Fibroblast of skin of abdomen (primary cell): ENCODE data around the gene CPXM2. TPM values are rescaled to one million over a fixed set of nuclear protein-coding genes. Genes with fewer than 3 reads are reported as not detected.

Source experiments
- DNase-seq: peaks from one replicate; pipeline ENCODE4 v3.0.0-alpha.2; 2013
- polyA plus RNA-seq, 2 experiments: library from polyadenylated mRNA; unstranded; fragments of 120-200 nt; gene quantifications; one replicate each; pipeline ENCODE4 v1.2.1, GENCODE V29; 2013; ENCODE audit not compliant: insufficient read length in 2 of 2

The CPXM2 gene
- polyA plus RNA-seq (2013, experiment 1 of 2; ENCODE audit: insufficient read length): 50.6 TPM
- polyA plus RNA-seq (2013, experiment 2 of 2; ENCODE audit: insufficient read length): 49.9 TPM

- DNase-seq: peak; percentile 44
These were observed at the start of gene CPXM2 for GRCh38 chr10:123891144-123892071. TSS of gene CPXM2 (minus strand) at chr10:123891807. CDS start at chr10:123891659, 148 bp downstream.

GRCh38 chr10:123939591-123939990, 48.0 kb upstream of the CPXM2 start:
- DNase-seq: no peak

GRCh38 chr10:123938890-123939289, 47.3 kb upstream of the CPXM2 start:
- no peak for DNase-seq

GRCh38 chr10:123936426-123936825, 44.8 kb upstream of the CPXM2 start:
- peak; percentile 18 for DNase-seq

- DNase-seq: no peak
These were observed 44.1 kb upstream of the CPXM2 start for GRCh38 chr10:123935680-123936079.

- no peak for DNase-seq
These were observed 43.2 kb upstream of the CPXM2 start for GRCh38 chr10:123934846-123935245.

GRCh38 chr10:123930340-123931001, 38.9 kb upstream of the CPXM2 start:
- peak; percentile 95 for DNase-seq

GRCh38 chr10:123929791-123930190, 38.2 kb upstream of the CPXM2 start:
- no peak for DNase-seq

GRCh38 chr10:123928427-123928826, 36.8 kb upstream of the CPXM2 start:
- no peak for DNase-seq

GRCh38 chr10:123926401-123927264, 35.0 kb upstream of the CPXM2 start:
- DNase-seq: peak; percentile 77

- DNase-seq: no peak
These were observed 30.5 kb upstream of the CPXM2 start for GRCh38 chr10:123922126-123922525.

- DNase-seq: no peak
These were observed 25.2 kb upstream of the CPXM2 start for GRCh38 chr10:123916775-123917174.

GRCh38 chr10:123913688-123914268, 22.2 kb upstream of the CPXM2 start:
- DNase-seq: no peak

- no peak for DNase-seq
These were observed 21.3 kb upstream of the CPXM2 start for GRCh38 chr10:123912871-123913270.

GRCh38 chr10:123912466-123912865, 20.9 kb upstream of the CPXM2 start:
- no peak for DNase-seq

GRCh38 chr10:123911866-123912265, 20.3 kb upstream of the CPXM2 start:
- no peak for DNase-seq

- no peak for DNase-seq
These were observed 18.3 kb upstream of the CPXM2 start for GRCh38 chr10:123909866-123910265.

- DNase-seq: peak; percentile 57
These were observed 17.8 kb upstream of the CPXM2 start for GRCh38 chr10:123909426-123909825.

- DNase-seq: no peak
These were observed 16.8 kb upstream of the CPXM2 start for GRCh38 chr10:123908379-123908778.

- no peak for DNase-seq
These were observed 15.5 kb upstream of the CPXM2 start for GRCh38 chr10:123906884-123907652.

- peak; percentile 76 for DNase-seq
These were observed 14.7 kb upstream of the CPXM2 start for GRCh38 chr10:123906296-123906695.
